ENCODE measurements around the gene RAB35. TPM values are rescaled to one million over a fixed set of nuclear protein-coding genes. Genes with fewer than 3 reads are reported as not detected.
"Not testable (repeated sequence)": the region's sequence is repeated elsewhere in the genome, so short reads cannot be mapped to it uniquely, and the experiment has no call there.

Gene RAB35
- total RNA-seq, 1 donor from 2014 or later, result 90.3 TPM

GRCh38 chr12:120062976-120063579, 53.5 kb downstream of the RAB35 start:
- intact Hi-C loops (cut with micrococcal nuclease), result no loop called here

- intact Hi-C loops (cut with micrococcal nuclease), result no loop called here
Measured at GRCh38 chr12:120061575-120062214, 54.9 kb downstream of the RAB35 start.

- intact Hi-C loops (cut with micrococcal nuclease), result no loop called here
Measured at GRCh38 chr12:120060717-120061116, 55.8 kb downstream of the RAB35 start.

- intact Hi-C loops (cut with micrococcal nuclease), result no loop called here
Measured at GRCh38 chr12:120060196-120060595, 56.4 kb downstream of the RAB35 start.

GRCh38 chr12:120056739-120057138, 59.8 kb downstream of the RAB35 start:
- intact Hi-C loops (cut with micrococcal nuclease), result no loop called here

- intact Hi-C loops (cut with micrococcal nuclease), result no loop called here
Measured at GRCh38 chr12:120055231-120056000, 61.1 kb downstream of the RAB35 start.

- intact Hi-C loops (cut with micrococcal nuclease), result no loop called here
Measured at GRCh38 chr12:120054293-120054692, 62.3 kb downstream of the RAB35 start.

GRCh38 chr12:120051535-120051934, 65.0 kb downstream of the RAB35 start:
- intact Hi-C loops (cut with micrococcal nuclease), result no loop called here

- intact Hi-C loops (cut with micrococcal nuclease), result no loop called here
Measured at GRCh38 chr12:120049426-120049825, 67.1 kb downstream of the RAB35 start.

GRCh38 chr12:120048263-120048662, 68.3 kb downstream of the RAB35 start:
- intact Hi-C loops (cut with micrococcal nuclease), result no loop called here

GRCh38 chr12:120047072-120047471, 69.5 kb downstream of the RAB35 start:
- intact Hi-C loops (cut with micrococcal nuclease), result no loop called here

- intact Hi-C loops (cut with micrococcal nuclease), result not testable (repeated sequence)
Measured at GRCh38 chr12:120045367-120045766, 71.2 kb downstream of the RAB35 start.

Other genes starting within 250 kb of the RAB35 start
- gene CIT, start 239.4 kb downstream of the RAB35 start, total RNA-seq, result 85.6 and 86.3 TPM in 2 replicates
- gene BICDL1, start 127.5 kb downstream of the RAB35 start, total RNA-seq, result 42.4 and 44.1 TPM in 2 replicates
- 117 and 121 TPM in 2 replicates for gene GCN1, start 78.0 kb upstream of the RAB35 start, total RNA-seq
- gene RPLP0, start 84.4 kb upstream of the RAB35 start, total RNA-seq, result 2,486 and 2,509 TPM in 2 replicates
- 177 and 182 TPM in 2 replicates for gene PXN, start 149.0 kb upstream of the RAB35 start, total RNA-seq
- gene RNU4-2, start 175.2 kb upstream of the RAB35 start, total RNA-seq, result 7,202 and 7,829 TPM in 2 replicates
- gene RNU4-1, start 176.5 kb upstream of the RAB35 start, total RNA-seq, result 3,138 and 3,380 TPM in 2 replicates
- gene SIRT4, start 185.6 kb upstream of the RAB35 start, total RNA-seq, result 1.2 and 1.6 TPM in 2 replicates
- not detected in 2 replicates for gene PLA2G1B, start 211.0 kb upstream of the RAB35 start, total RNA-seq

Measured in T-helper 2 cell treated with Interferon-gamma antibody and Interleukin-4, amounts not matched to agents 100 ng/mL and 5 ng/mL, for 36 hours (primary cell).